HG02884 (cell line): Measurements from ENCODE around the gene KRTCAP2.
"Not testable (repeated sequence)": the region's sequence is repeated elsewhere in the genome, so short reads cannot be mapped to it uniquely, and the experiment has no call there.

Experiments
- ATAC-seq: cut with Tn5 transposase; IDR thresholded peaks from one replicate; pipeline ENCODE4 v1.9.1; 2021; ENCODE audit warnings: mild to moderate bottlenecking, moderate library complexity; ENCODE audit not compliant: unreplicated experiment

KRTCAP2 gene

DNA sequence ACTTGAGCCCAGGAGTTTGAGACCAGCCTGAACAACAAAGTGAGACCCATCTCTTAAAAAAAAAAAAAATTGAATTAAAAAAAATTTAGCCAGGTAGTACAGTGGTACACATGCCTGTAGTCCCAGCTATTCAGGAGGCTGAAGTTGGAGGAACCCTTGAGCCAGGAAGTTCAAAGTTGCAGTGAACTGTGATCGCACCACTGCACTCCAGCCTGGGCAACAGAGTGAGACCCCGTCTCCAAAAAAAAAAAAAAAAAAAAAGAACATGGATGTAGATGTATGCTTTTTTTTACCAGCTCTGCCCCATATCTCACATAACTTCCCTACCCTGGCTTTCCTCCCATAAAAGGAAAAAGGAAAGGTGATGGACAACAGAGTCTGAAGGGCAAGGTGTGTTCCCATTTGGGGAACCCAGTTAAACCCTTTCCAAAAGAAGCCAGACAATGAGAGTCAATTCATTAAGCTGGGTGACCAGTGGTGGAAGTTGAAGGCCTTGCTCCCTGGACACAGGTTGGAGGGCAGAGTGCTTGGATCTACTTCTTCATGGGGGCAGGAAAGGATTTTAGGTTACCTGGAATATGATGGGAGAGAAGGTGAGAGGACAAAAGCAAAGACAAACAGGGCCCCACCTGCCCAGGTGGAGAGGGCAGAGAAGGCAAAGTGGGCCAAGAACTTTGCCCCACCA, 2.9 kb downstream of the KRTCAP2 start:
- ATAC-seq = no peak

- no peak for ATAC-seq
Measured at GRCh38 chr1:155169541-155169940, 3.6 kb downstream of the KRTCAP2 start.

- no peak for ATAC-seq
Measured at GRCh38 chr1:155168456-155169210, 4.5 kb downstream of the KRTCAP2 start.

DNA sequence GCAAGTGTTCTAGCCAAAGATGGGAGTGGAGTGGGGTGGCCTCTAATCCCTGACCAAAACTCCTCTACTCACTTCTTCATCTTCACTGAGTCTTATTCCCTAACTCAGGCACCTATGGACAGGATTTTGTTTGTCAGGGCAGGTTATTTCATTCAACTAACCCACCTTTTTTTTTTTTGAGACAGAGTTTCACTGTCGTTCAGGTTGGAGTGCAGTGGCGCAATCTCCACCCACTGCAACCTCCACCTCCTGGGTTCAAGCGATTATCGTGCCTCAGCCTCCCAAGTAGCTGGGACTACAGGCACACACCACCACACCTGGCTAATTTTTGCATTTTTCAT, 5.0 kb downstream of the KRTCAP2 start:
- ATAC-seq = not testable (repeated sequence)

DNA sequence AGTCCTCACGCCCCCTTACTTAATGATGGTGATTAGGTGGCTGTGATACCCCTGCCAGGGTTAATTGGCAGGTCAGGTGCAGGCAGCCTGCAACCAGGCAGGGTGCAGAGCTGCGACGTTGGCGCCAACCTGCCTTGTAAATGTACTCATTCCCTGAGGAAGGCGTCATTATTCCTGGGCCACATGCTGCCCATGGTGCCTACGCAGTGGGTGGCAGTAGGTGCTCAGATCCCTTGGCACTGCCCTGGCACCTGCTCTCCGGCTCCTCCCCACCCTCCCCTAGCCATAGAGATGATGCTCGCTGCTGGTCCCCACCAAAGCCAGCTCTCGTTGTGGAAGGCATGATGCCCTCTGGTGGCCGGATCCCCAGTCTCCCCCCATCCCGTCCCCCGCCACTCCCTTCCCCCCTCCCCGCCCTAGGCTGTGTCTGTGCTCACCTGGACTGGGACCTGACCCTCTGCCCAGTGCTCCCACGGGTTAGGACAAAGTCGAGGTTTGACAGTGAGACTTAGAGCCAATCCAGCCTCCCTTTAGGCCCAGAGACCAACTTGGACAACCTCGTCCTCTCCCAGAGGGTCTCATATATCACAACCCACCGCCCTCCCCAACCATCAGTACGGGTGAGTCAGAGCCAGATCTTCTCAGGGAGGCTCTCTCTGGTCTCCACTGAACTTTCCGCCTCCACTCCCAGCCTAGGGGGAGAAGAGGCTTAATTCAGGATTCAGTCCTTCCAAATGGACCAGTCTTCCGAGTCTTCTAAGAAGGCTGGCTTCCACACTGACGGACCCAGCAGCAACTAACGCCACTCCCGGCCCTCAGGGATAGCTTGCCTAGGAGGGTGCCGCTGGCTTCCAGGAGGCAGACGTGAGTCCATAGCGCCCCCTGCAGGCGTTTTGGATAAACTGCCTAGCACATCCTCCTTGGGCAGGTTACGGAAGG, 5.7 kb downstream of the KRTCAP2 start:
- ATAC-seq = no peak

DNA sequence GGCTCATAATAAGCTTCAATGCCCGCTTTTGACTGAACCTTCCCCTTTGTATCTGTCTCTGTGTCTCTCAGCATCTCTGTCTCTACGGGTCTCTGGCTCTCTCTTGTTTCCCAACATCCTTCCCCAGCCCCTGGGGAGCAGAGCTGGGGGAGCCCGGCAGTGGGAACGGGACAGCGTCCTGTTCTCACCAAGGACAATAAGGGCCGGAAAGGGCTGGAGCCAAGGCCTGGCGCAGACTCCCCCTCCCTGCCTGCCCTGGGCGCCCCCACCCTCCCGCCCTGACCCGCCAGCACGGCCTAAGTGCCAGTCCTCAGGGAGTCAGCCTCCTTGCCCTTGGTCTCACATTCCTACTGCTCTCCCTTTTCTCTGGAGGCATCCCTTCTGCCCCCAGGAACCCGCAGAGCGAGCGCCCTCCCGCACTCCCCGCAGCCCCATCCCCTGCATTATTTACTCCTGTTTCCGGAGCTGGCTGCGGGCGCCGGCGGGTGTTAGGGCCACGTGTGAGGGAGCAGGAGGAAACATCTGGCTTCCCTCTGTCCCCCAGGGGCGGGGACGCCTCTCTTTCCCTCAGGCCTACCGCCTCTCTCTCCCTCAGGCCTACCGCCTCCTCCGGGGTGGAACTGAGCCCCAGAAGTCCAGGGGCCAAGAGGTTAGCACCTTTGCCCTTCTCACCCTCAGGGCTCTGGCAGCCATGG, 6.5 kb downstream of the KRTCAP2 start:
- ATAC-seq = no peak

DNA sequence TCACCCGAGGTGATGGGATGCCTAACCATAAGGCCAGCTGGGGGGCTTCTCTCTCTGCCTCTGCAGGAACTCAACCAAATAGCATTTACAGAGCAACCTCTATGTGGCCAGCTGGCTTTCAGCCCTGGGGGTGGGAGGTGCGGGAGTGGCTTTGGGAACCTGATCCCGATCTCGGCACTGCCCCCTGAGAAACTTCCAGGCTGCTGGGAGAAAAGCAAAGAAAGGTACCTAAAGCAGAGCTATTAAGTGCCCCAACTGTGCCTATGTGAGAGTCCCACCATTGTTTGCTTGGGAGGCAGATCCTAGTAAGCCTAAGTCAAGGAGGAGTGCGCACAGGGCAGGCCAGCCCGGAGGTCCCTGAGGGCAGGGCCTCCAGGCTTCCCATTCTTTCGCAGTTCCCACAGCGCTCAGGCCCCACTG, 7.0 kb downstream of the KRTCAP2 start:
- no peak for ATAC-seq

DNA sequence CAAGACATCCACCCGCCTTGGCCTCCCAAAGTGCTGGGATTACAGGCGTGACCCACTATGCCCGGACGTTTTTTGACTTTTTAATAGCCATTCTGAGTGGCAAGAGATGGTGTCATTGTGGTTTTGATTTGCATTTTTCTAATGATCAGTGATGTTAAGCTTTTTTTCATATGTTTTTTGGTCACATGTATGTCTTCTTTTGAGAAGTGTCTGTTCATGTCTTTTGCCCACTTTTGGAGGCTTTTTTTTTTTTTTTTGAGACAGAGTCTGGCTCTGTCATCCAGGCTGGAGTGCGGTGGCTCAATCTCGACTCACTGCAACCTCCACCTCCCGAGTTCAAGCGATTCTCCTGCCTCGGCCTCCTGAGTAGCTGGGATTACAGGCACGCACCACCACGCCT, 8.5 kb downstream of the KRTCAP2 start:
- ATAC-seq = not testable (repeated sequence)

GRCh38 chr1:155163785-155164184, 9.3 kb downstream of the KRTCAP2 start:
- not testable (repeated sequence) for ATAC-seq

DNA sequence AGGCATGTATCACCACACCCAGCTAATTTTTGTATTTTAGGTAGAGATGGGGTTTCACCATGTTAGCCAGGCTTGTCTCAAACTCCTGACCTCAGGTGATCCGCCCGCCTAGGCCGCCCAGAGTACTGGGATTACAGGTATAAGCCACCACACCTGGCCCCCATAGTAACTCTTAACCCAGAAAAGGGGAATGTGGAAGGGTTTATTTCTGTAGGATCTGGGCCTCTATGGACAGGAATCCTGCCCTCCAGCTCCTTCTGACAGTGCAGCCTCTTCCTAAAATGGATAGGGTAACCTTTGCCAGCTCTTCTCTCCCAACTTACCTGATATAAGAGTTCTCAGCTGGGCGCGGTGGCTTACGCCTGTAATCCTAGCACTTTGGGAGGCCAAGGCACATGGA, 10.5 kb downstream of the KRTCAP2 start:
- ATAC-seq = not testable (repeated sequence)

DNA sequence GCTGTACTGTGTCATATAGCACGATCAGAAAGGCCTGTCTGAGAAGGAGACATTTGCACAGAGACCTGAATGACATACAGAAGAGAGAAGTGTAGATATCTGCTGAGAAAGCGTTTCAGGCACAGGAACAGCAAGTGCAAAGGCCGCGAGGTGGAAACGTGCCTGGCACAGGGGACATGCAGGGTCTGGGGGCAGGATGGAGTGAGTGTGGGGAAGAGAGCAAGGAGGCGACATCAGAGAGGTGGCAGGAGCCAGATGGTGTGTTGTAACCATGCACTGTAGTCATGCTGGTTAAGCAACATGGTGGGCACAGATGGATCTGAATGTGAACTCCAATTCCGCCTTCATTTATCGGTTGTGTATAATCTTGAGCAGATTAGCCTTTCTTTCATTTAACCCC, 13.0 kb downstream of the KRTCAP2 start:
- ATAC-seq = no peak

DNA sequence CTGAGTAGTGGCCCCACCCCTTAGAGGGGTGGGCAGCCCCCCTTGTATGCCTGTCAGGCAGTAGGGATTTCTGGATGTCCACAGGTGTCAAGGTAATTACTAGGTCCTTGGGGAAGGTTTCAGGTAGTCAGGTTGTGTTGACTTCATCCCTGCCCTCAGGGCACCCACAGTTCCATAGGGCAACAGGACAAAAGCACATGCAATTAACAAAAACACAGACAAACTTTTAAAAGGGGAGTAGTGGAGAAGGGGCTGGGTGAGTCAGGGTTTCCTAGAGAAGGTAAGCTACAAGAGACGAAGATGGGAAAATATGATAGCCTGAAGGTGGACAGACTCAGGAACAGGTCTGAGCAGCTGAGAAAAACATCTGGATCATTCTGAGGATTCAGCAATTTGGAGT, 14.1 kb downstream of the KRTCAP2 start:
- ATAC-seq = no peak

GRCh38 chr1:155155996-155156643, 17.0 kb downstream of the KRTCAP2 start:
- ATAC-seq = not testable (repeated sequence)

DNA sequence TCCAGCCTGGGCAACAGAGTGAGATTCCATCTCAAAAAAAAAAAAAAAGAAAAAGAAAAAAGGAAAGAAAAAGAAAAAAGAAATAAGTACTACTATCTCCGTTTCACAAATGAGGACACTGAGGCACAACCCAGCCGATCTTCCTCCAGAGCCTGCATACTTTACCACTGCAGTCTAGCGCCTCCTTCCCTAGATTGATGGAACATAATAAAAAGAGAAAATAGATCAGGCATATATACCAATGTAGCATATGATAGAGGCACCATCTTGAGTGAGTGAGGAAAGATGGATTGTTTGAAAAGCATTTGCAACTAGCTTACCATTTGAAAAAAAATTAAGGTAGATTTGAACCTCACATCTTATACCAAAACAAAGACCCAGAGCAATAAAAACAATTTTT, 27.6 kb downstream of the KRTCAP2 start:
- no peak for ATAC-seq

- no peak for ATAC-seq
Measured at GRCh38 chr1:155141749-155142148, 31.4 kb downstream of the KRTCAP2 start.

GRCh38 chr1:155140630-155140953, 32.5 kb downstream of the KRTCAP2 start:
- ATAC-seq = no peak

DNA sequence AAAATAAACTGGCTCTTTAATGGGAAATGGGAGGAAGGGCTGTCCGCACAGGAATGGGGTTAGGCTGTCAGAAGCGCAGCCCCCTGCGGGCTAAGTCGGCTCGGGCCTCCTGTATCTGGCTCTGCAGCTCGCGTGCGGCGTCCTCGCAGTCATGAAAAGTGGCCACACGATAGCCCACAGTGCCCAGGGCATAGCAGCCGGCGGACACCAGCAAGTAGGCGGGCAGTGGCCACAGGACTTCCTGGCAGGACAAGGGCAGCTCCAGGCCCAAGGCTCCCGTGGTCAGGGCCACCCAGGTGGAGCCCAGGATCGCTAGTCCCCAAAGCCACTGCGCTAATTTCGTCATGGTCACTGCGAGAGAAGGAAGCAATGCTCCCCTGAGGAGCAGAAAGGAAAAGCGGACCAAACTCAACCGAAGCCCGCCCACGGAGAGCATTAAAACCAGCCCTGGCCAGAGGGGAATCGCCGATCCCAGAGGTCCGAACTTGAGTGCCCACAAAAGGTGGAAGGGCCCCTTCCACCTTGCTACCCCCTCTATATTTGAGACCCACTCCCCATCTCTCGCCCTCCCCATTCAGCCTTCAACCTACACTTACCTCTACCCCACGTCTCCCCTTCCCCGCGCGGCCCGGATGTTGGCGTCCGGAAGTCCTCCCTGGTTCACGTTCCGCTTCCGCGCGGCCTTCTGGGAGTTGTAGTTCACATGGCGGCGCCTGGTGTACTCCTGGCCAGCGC, 33.0 kb downstream of the KRTCAP2 start, which contains the start of gene DPM3:
DPM3 (minus strand) TSS at position 637 of the 735 bp plus-strand sequence; CDS start at position 346, 291 bp downstream.
- peak; percentile 63 for ATAC-seq

DNA sequence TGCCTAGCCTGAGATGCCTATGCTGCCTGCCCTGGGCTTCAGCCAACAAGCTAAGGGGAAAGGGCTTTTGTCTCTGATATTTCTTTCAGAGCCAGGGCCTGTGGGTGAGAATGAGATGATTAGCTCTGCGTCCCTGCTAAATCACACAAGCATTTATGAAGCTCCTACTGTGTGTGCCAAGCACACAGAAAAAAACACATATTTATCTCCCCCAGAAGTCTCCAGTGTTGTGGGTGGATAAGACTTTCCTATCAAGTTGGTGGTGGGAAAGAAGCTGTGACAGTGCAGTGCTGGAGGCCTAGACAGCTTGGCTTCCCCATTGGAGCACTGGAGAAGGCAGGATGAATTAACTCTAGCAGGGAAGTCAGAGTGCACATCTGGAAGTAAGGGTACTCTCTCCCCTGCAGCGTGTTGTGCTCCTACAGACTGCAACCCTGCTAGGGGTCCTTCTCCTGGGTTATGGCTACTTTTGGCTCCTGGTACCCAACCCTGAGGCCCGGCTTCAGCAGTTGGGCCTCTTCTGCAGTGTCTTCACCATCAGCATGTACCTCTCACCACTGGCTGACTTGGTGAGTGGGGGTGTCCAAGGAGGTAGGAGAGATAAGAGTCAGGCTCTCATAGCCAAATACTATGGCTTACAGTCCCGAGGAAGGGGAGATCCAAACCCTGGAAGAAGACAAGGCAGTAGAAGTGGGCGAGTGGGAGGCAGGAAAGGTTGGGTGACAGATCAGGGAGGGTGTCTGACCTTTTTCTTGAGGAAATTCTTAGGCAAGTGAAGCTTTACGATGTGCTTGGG, 35.8 kb downstream of the KRTCAP2 start:
- no peak for ATAC-seq

DNA sequence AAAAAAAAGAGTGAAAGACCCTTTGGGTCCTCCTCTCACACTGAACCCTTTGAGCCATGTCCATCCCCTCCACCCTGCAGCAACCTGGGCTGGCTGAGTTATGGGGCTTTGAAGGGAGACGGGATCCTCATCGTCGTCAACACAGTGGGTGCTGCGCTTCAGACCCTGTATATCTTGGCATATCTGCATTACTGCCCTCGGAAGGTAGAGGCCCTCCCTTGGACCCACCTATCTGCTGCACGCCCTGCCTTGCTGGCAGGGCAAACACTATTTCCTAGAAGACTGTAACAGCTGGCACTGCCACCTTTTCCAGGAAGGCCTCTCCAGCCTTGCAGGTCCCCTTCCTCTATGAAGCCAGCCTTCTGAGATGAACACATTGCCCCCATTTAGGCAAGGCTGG, 36.4 kb downstream of the KRTCAP2 start:
- ATAC-seq = no peak
